AG04449 (cell line): ENCODE measurements around the gene WNK4.

Experiments
- CTCF ChIA-PET: fragments of 350-600 bp; formaldehyde crosslinking; extraction: SDS; loops from one replicate; lab custom pipeline; 2021; ENCODE audit warnings: antibody characterized with exemption; lab: Yijun Ruan, JAX
- POLR2A ChIA-PET: fragments of 400-600, 350-600 bp; formaldehyde crosslinking; extraction: SDS; loops from one replicate; lab custom pipeline; 2020; ENCODE audit warnings: antibody characterized with exemption, inconsistent platforms; lab: Yijun Ruan, JAX
- DNase-seq: peaks from one replicate; pipeline ENCODE4 v3.0.0-alpha.2; 2010; ENCODE audit warnings: low read depth, low spot score
- H3K4me3 ChIP-seq: 2 replicates; pipeline ENCODE4 v1.5.1; 2011; ENCODE audit warnings: low read depth, mild to moderate bottlenecking, control low read depth, low read length
- CTCF ChIP-seq: IDR thresholded peaks from one replicate; pipeline ENCODE4 v1.5.1; 2011; ENCODE audit warnings: mild to moderate bottlenecking, moderate library complexity, low read length, control low read depth, inconsistent platforms; ENCODE audit not compliant: insufficient read depth; ENCODE audit errors: missing control alignments

WNK4 gene

GRCh38 chr17:42814633-42815399, 34.4 kb downstream of the WNK4 start:
- no peak for TF ChIP-seq CTCF
- peak; percentile 57 for DNase-seq
- ChIA-PET POLR2A (interaction anchor here (0.6 to 1.5 kb wide), 4 partner anchors 9 to 501 kb away, joined by 3 to 5 read pairs (median 4); partner anchors contain the start of gene BECN1), CTCF (interaction anchor here (0.6 to 10.6 kb wide), 8 partner anchors 7 to 236 kb away, joined by 3 to 134 read pairs (median 4); partner anchors contain the start of gene BECN1)
- no peak overlapping the region for H3K4me3 ChIP-seq

- no peak overlapping the region for H3K4me3 ChIP-seq
- ChIA-PET CTCF (interaction anchor here (1.0 to 8.7 kb wide), 10 partner anchors 6 to 121 kb away, joined by 3 to 134 read pairs (median 4); partner anchors contain the start of genes AOC2, PSME3 and RAMP2), POLR2A (interaction anchor here (1.1 kb wide), 1 partner anchor 20 kb away, joined by 3 read pairs; the partner anchor contains the start of gene COA3)
- no peak for DNase-seq
- no peak for TF ChIP-seq CTCF
Observed at GRCh38 chr17:42817866-42818265, 37.5 kb downstream of the WNK4 start.

GRCh38 chr17:42818379-42818778, 38.0 kb downstream of the WNK4 start:
- no peak for TF ChIP-seq CTCF
- ChIA-PET POLR2A (interaction anchor here (1.1 kb wide), 1 partner anchor 20 kb away, joined by 3 read pairs; the partner anchor contains the start of gene COA3), CTCF (interaction anchor here (0.9 to 8.7 kb wide), 13 partner anchors 6 to 120 kb away, joined by 3 to 134 read pairs (median 4); partner anchors contain the start of genes AOC2, PSME3 and RAMP2)
- no peak overlapping the region for H3K4me3 ChIP-seq
- DNase-seq: no peak

- no peak for DNase-seq
- TF ChIP-seq CTCF: peak; percentile 66
- ChIA-PET CTCF (interaction anchor here (0.6 to 8.7 kb wide), 20 partner anchors 8 to 242 kb away, joined by 3 to 134 read pairs (median 4); partner anchors contain the start of genes CNTD1, COA3, PSMC3IP and PSME3), POLR2A (no interaction called here)
- H3K4me3 ChIP-seq: no peak overlapping the region
Observed at GRCh38 chr17:42819939-42820535, 39.6 kb downstream of the WNK4 start.

GRCh38 chr17:42821176-42821575, 40.8 kb downstream of the WNK4 start:
- no peak for TF ChIP-seq CTCF
- no peak for DNase-seq
- ChIA-PET CTCF (interaction anchor here (0.7 to 8.7 kb wide), 14 partner anchors 9 to 243 kb away, joined by 3 to 134 read pairs (median 4); partner anchors contain the start of genes PSMC3IP, PSME3 and WNK4), POLR2A (interaction anchor here (0.6 kb wide), 1 partner anchor 35 kb away, joined by 4 read pairs; no protein-coding TSS in a partner anchor)
- no peak overlapping the region for H3K4me3 ChIP-seq
